OCI-LY7 (cell line): Measurements from ENCODE around the gene PTPRM.

Source experiments
- CTCF ChIP-seq: fragments of 200-600 bp; sonication (generic); conservative IDR thresholded peaks from 2 replicates; pipeline ENCODE4 v1.5.1; 2014; ENCODE audit warnings: mild to moderate bottlenecking, antibody characterized with exemption, low read length, moderate library complexity, mixed read lengths
- EZH2phosphoT487 ChIP-seq: fragments of 200-600 bp; sonication (generic); IDR thresholded peaks from 2 replicates; pipeline ENCODE4 v1.6.1; 2018; ENCODE audit warnings: low read depth, borderline replicate concordance, mild to moderate bottlenecking, mixed run types, antibody characterized with exemption, low read length, moderate library complexity, mixed read lengths

GRCh38 chr18:8130096-8130495, 563.0 kb downstream of the PTPRM start:
- TF ChIP-seq CTCF (no peak), EZH2phosphoT487 (no peak)
